ENCODE measurements around the gene CORIN. TPM values are rescaled to one million over a fixed set of nuclear protein-coding genes. Genes with fewer than 3 reads are reported as not detected.

The CORIN gene
- total and polyA plus RNA-seq, 2 donors (not counting 1 experiment from before 2014, with no cell fraction given), result 0.25 TPM; not detected in 1

- ATAC-seq (ENCODE audit: low read depth), result no peak
- Histone ChIP-seq H3K79me2 (ENCODE audit: control insufficient read depth, insufficient read depth, low read length) (no peaks in the 10 kb centered on the region), H3K4me2 (replicated peaks; ENCODE audit: low read depth, low read length, poor library complexity, severe bottlenecking) (no peak overlapping the region), H3K27me3 (replicated peaks in 1 of 4; ENCODE audit: control extremely low read depth in 1 of 4, control insufficient read depth in 3 of 4, insufficient read depth in 4 of 4, low read length in 3 of 4) (no peaks in the 10 kb centered on the region), H4K20me1 (ENCODE audit: control insufficient read depth, insufficient read depth, low read length, poor library complexity, severe bottlenecking) (no peaks in the 10 kb centered on the region), H2AFZ (ENCODE audit: insufficient read depth, low read depth, low read length, poor library complexity, severe bottlenecking) (no peak overlapping the region), H3K9ac (ENCODE audit: low read length) (no peak overlapping the region), H3K9me3 (ENCODE audit: control extremely low read depth in 1 of 3, control insufficient read depth in 2 of 3, insufficient read depth in 1 of 3, low read length in 2 of 3) (no peaks in the 10 kb centered on the region), H3K4me1 (ENCODE audit: control insufficient read depth in 2 of 2, insufficient read depth in 2 of 2, low read length in 2 of 2) (no peaks in the 10 kb centered on the region), H3K4me3 (ENCODE audit: control extremely low read depth in 1 of 5, extremely low read depth in 1 of 5, insufficient read depth in 1 of 5, low read depth in 2 of 5, low read length in 4 of 5) (no peak overlapping the region), H3K27ac (ENCODE audit: low read length in 2 of 2) (no peak overlapping the region), H3K36me3 (replicated peaks in 1 of 2; ENCODE audit: control extremely low read depth in 1 of 2, control insufficient read depth in 1 of 2, extremely low read depth in 1 of 2, insufficient read depth in 2 of 2, low read length in 1 of 2) (peaks cover 3 to 5% of the 10 kb centered on the region in 2 experiments)
- H3K4me3 Mint-ChIP-seq, result no peak overlapping the region
- intact Hi-C loops (cut with micrococcal nuclease), result no loop called here
- no peaks in the 10 kb centered on the region for H3K4me1 Mint-ChIP-seq
- H3K9me3 Mint-ChIP-seq (ENCODE audit: insufficient read depth), result no peaks in the 10 kb centered on the region
- no peaks in the 10 kb centered on the region for H3K27me3 Mint-ChIP-seq
- WGBS (ENCODE audit: insufficient coverage), result no CpG with 5 or more reads among the region's 2 CpGs
- no peak overlapping the region for H3K27ac Mint-ChIP-seq
- TF ChIP-seq EZH2 (IDR thresholded peaks at IDR 0.05; ENCODE audit: borderline replicate concordance, insufficient read depth, low read depth, low read length, poor library complexity, severe bottlenecking), result no peak
- TF ChIP-seq, protein P1, sequence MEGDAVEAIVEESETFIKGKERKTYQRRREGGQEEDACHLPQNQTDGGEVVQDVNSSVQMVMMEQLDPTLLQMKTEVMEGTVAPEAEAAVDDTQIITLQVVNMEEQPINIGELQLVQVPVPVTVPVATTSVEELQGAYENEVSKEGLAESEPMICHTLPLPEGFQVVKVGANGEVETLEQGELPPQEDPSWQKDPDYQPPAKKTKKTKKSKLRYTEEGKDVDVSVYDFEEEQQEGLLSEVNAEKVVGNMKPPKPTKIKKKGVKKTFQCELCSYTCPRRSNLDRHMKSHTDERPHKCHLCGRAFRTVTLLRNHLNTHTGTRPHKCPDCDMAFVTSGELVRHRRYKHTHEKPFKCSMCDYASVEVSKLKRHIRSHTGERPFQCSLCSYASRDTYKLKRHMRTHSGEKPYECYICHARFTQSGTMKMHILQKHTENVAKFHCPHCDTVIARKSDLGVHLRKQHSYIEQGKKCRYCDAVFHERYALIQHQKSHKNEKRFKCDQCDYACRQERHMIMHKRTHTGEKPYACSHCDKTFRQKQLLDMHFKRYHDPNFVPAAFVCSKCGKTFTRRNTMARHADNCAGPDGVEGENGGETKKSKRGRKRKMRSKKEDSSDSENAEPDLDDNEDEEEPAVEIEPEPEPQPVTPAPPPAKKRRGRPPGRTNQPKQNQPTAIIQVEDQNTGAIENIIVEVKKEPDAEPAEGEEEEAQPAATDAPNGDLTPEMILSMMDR (IDR thresholded peaks at IDR 0.05), result no peak
- POLR2A ChIA-PET, result no interaction called here
- DNase-seq, result no peak
- CTCF ChIA-PET, result no interaction called here
These were observed 10.2 kb upstream of the CORIN start for GRCh38 chr4:47848041-47848440.

DNA sequence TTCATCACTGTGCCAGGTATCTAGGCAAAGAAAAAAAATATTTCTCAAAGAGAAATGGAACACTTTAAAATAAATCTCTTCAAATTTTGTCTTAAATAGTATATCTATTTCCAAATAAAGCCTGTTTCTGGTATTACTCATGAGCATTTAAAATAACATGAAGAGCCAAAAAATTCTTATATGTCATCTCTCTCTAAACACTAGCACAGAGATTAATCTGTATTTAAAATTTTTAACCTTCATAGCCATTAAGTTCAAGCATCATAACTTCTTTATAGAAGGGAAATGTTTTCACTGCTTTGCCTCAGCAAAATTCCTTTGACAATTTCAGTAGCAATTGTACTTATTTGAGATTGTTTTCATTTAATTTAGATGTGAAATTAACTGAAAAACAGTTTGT is 5.1 kb upstream of the CORIN start:
- ATAC-seq (ENCODE audit: low read depth), result no peak
- Mint-ChIP-seq H3K27me3 (no peaks in the 10 kb centered on the region), H3K4me1 (peaks cover 12% of the 10 kb centered on the region), H3K4me3 (no peak overlapping the region), H3K9me3 (ENCODE audit: insufficient read depth) (no peaks in the 10 kb centered on the region), H3K27ac (no peak overlapping the region)
- Histone ChIP-seq H3K36me3 (replicated peaks in 1 of 2; ENCODE audit: control extremely low read depth in 1 of 2, control insufficient read depth in 1 of 2, extremely low read depth in 1 of 2, insufficient read depth in 2 of 2, low read length in 1 of 2) (no peaks in the 10 kb centered on the region), H3K27me3 (replicated peaks in 1 of 4; ENCODE audit: control extremely low read depth in 1 of 4, control insufficient read depth in 3 of 4, insufficient read depth in 4 of 4, low read length in 3 of 4) (no peaks in the 10 kb centered on the region), H3K4me3 (ENCODE audit: control extremely low read depth in 1 of 5, extremely low read depth in 1 of 5, insufficient read depth in 1 of 5, low read depth in 2 of 5, low read length in 4 of 5) (no peak overlapping the region), H4K20me1 (ENCODE audit: control insufficient read depth, insufficient read depth, low read length, poor library complexity, severe bottlenecking) (no peaks in the 10 kb centered on the region), H3K4me1 (ENCODE audit: control insufficient read depth in 2 of 2, insufficient read depth in 2 of 2, low read length in 2 of 2) (peaks cover 1 to 4% of the 10 kb centered on the region in 2 donors), H3K27ac (ENCODE audit: low read length in 2 of 2) (no peak overlapping the region), H3K4me2 (replicated peaks; ENCODE audit: low read depth, low read length, poor library complexity, severe bottlenecking) (no peak overlapping the region), H3K79me2 (ENCODE audit: control insufficient read depth, insufficient read depth, low read length) (no peaks in the 10 kb centered on the region), H3K9me3 (ENCODE audit: control extremely low read depth in 1 of 3, control insufficient read depth in 2 of 3, insufficient read depth in 1 of 3, low read length in 2 of 3) (no peaks in the 10 kb centered on the region), H3K9ac (ENCODE audit: low read length) (no peak overlapping the region), H2AFZ (ENCODE audit: insufficient read depth, low read depth, low read length, poor library complexity, severe bottlenecking) (no peak overlapping the region)
- intact Hi-C loops (cut with micrococcal nuclease), result no loop called here
- CTCF ChIA-PET, result no interaction called here
- TF ChIP-seq EZH2 (IDR thresholded peaks at IDR 0.05; ENCODE audit: borderline replicate concordance, insufficient read depth, low read depth, low read length, poor library complexity, severe bottlenecking), result no peak
- TF ChIP-seq, protein P1 (IDR thresholded peaks at IDR 0.05), result no peak
- POLR2A ChIA-PET, result no interaction called here
- no peak for DNase-seq

Measured in B cell (primary cell).